ENCODE data around the gene SIGLEC10. TPM values are rescaled to one million over a fixed set of nuclear protein-coding genes. Genes with fewer than 3 reads are reported as not detected.
A peak's percentile ranks its signal among the peaks of the same experiment; 100 is the strongest.
"Not testable (repeated sequence)": the region's sequence is repeated elsewhere in the genome, so short reads cannot be mapped to it uniquely, and the experiment has no call there.

Gene SIGLEC10
- total RNA-seq, 4 donors from 2014 or later = 2.1 to 21.9 (median 7.3) TPM

GRCh38 chr19:51457351-51458013 is 40.0 kb upstream of the SIGLEC10 start:
- H3K27me3 ChIP-seq = peaks cover 0 to 10% of the 10 kb centered on the region in 2 donors
- H3K36me3 ChIP-seq = no peaks in the 10 kb centered on the region
- no peak for DNase-seq (ENCODE audit: low spot score in 2 of 2)
- TF ChIP-seq POLR2A (IDR thresholded peaks at IDR 0.05) = no peak
- TF ChIP-seq CTCF (IDR thresholded peaks at IDR 0.05) = no peak
- no peak for TF ChIP-seq EP300 (IDR thresholded peaks at IDR 0.05)
- peak overlapping the region in 2 of 4 donors; percentile 34 to 50 for H3K27ac ChIP-seq
- no peaks in the 10 kb centered on the region for H3K4me1 ChIP-seq
- H3K9me3 ChIP-seq = no peaks in the 10 kb centered on the region
- no peak overlapping the region for H3K4me3 ChIP-seq
- 79 to 87% methylated on average over 5 to 10 of the region's 11 CpGs for WGBS, 2 donors

- Histone ChIP-seq H3K4me3 (no peak overlapping the region), H3K27ac (peak overlapping the region in 2 of 4 donors; percentile 34 to 50), H3K4me1 (no peaks in the 10 kb centered on the region), H3K36me3 (no peaks in the 10 kb centered on the region), H3K27me3 (peaks cover 0 to 3% of the 10 kb centered on the region in 2 donors), H3K9me3 (no peaks in the 10 kb centered on the region)
- WGBS, 2 donors = 53 to 66% methylated on average over 11 of the region's 11 CpGs
- no peak for TF ChIP-seq CTCF (IDR thresholded peaks at IDR 0.05)
- no peak for DNase-seq (ENCODE audit: low spot score in 2 of 2)
Observed at GRCh38 chr19:51456541-51457290, 39.3 kb upstream of the SIGLEC10 start.

GRCh38 chr19:51450730-51451307 is 33.4 kb upstream of the SIGLEC10 start:
- H3K27me3 ChIP-seq = no peaks in the 10 kb centered on the region
- no peak for DNase-seq (ENCODE audit: low spot score in 2 of 2)
- no peaks in the 10 kb centered on the region for H3K9me3 ChIP-seq
- 86 to 87% methylated on average over 5 of the region's 5 CpGs for WGBS, 2 donors
- no peak overlapping the region for H3K4me3 ChIP-seq
- H3K4me1 ChIP-seq = no peaks in the 10 kb centered on the region
- TF ChIP-seq EP300 (IDR thresholded peaks at IDR 0.05) (no peak), POLR2A (IDR thresholded peaks at IDR 0.05) (no peak), CTCF (IDR thresholded peaks at IDR 0.05) (no peak)
- H3K36me3 ChIP-seq = no peaks in the 10 kb centered on the region
- H3K27ac ChIP-seq = no peak overlapping the region

GRCh38 chr19:51448411-51449016 is 31.1 kb upstream of the SIGLEC10 start:
- TF ChIP-seq CTCF (IDR thresholded peaks at IDR 0.05) = no peak
- no peak for TF ChIP-seq POLR2A (IDR thresholded peaks at IDR 0.05)
- no peak for TF ChIP-seq EP300 (IDR thresholded peaks at IDR 0.05)
- H3K9me3 ChIP-seq = no peaks in the 10 kb centered on the region
- no peaks in the 10 kb centered on the region for H3K27me3 ChIP-seq
- no peak for DNase-seq (ENCODE audit: low spot score in 2 of 2)
- H3K4me1 ChIP-seq = no peaks in the 10 kb centered on the region
- no peak overlapping the region for H3K4me3 ChIP-seq
- H3K36me3 ChIP-seq = no peaks in the 10 kb centered on the region
- no peak overlapping the region for H3K27ac ChIP-seq
- 57 to 62% methylated on average over 13 of the region's 13 CpGs for WGBS, 2 donors

GRCh38 chr19:51448011-51448410 is 30.6 kb upstream of the SIGLEC10 start:
- no peaks in the 10 kb centered on the region for H3K9me3 ChIP-seq
- WGBS, 2 donors = 76 to 87% methylated on average over 7 of the region's 7 CpGs
- DNase-seq (ENCODE audit: low spot score in 2 of 2) = no peak
- no peaks in the 10 kb centered on the region for H3K4me1 ChIP-seq
- no peaks in the 10 kb centered on the region for H3K36me3 ChIP-seq
- H3K4me3 ChIP-seq = no peak overlapping the region
- TF ChIP-seq EP300 (IDR thresholded peaks at IDR 0.05) (no peak), CTCF (IDR thresholded peaks at IDR 0.05) (no peak), POLR2A (IDR thresholded peaks at IDR 0.05) (no peak)
- no peaks in the 10 kb centered on the region for H3K27me3 ChIP-seq
- no peak overlapping the region for H3K27ac ChIP-seq

GRCh38 chr19:51447510-51447909 is 30.1 kb upstream of the SIGLEC10 start:
- not testable (repeated sequence) for H3K4me3 ChIP-seq; H3K9me3 ChIP-seq; H3K27me3 ChIP-seq; H3K4me1 ChIP-seq; H3K27ac ChIP-seq; H3K36me3 ChIP-seq; DNase-seq (ENCODE audit: low spot score in 2 of 2)
- WGBS, 2 donors = 84 to 88% methylated on average over 3 of the region's 3 CpGs

Data from tibial nerve (tissue), 4 donors.